Stomach (tissue), 4 donors: ENCODE measurements around the gene KPNA1.

Source experiments
- CTCF ChIP-seq, 7 experiments: fragments of 450-650 bp in 4 of 7; fragments of 200-600 bp in 3 of 7; sonication (generic) in 3 of 7; IDR thresholded peaks; one replicate each; pipeline ENCODE4 v1.5.1; 2016 to 2019; ENCODE audit warnings: antibody characterized with exemption in 7 of 7, control low read depth in 2 of 7, mild to moderate bottlenecking in 1 of 7
- EP300 ChIP-seq: sonication (generic); formaldehyde crosslinking; IDR thresholded peaks from one replicate; pipeline ENCODE4 v1.6.1; 2017; ENCODE audit warnings: antibody characterized with exemption
- POLR2A ChIP-seq, 4 donors: fragments of 450-650 bp; IDR thresholded peaks; one replicate each; pipeline ENCODE4 v1.6.1; 2016; ENCODE audit warnings: antibody characterized with exemption in 4 of 4, control low read depth in 2 of 4, mild to moderate bottlenecking in 1 of 4, moderate library complexity in 1 of 4
- POLR2AphosphoS5 ChIP-seq, 3 donors: sonication (generic); formaldehyde crosslinking; IDR thresholded peaks; one replicate each; pipeline ENCODE4 v1.6.1; 2016; ENCODE audit warnings: antibody characterized with exemption in 3 of 3

- TF ChIP-seq CTCF (IDR thresholded peaks at IDR 0.05) (no peak), POLR2AphosphoS5 (IDR thresholded peaks at IDR 0.05) (no peak), POLR2A (IDR thresholded peaks at IDR 0.05) (no peak), EP300 (no peak)
Observed at GRCh38 chr3:122498152-122498551, 16.6 kb downstream of the KPNA1 start.
